GM12891 (cell line): Measurements from ENCODE around the gene PLGRKT.
"Not testable (repeated sequence)": the region's sequence is repeated elsewhere in the genome, so short reads cannot be mapped to it uniquely, and the experiment has no call there.

Source experiments
- PAX5 ChIP-seq: IDR thresholded peaks from 2 replicates; pipeline ENCODE4 v1.6.1; 2011; ENCODE audit warnings: low read length, moderate library complexity, mild to moderate bottlenecking; ENCODE audit not compliant: insufficient read depth, severe bottlenecking
- POLR2A ChIP-seq: IDR thresholded peaks from 2 replicates; pipeline ENCODE4 v1.6.1; 2011; ENCODE audit warnings: low read depth, low read length, control low read depth
- POLR2AphosphoS5 ChIP-seq: IDR thresholded peaks from 2 replicates; pipeline ENCODE4 v1.6.1; 2011; ENCODE audit warnings: low read depth, low read length, control low read depth
- POU2F2 ChIP-seq: IDR thresholded peaks from 2 replicates; pipeline ENCODE4 v1.6.1; 2011; ENCODE audit warnings: low read depth, mild to moderate bottlenecking, control low read depth, low read length, moderate library complexity
- SPI1 ChIP-seq: IDR thresholded peaks from 2 replicates; pipeline ENCODE4 v1.6.1; 2011; ENCODE audit warnings: low read depth, low read length, control low read depth
- TAF1 ChIP-seq: IDR thresholded peaks from 2 replicates; pipeline ENCODE4 v1.6.1; 2011; ENCODE audit warnings: low read depth, low read length, control low read depth

GRCh38 chr9:5464831-5465330, 27.2 kb upstream of the PLGRKT start:
- TF ChIP-seq POLR2AphosphoS5, TAF1, POU2F2, PAX5: not testable (repeated sequence)
- TF ChIP-seq POLR2A = 0 out of 2 replicates have a peak, but pooled peaks have one; percentile 4
- peak; percentile 66; the same call in 1 of the 2 replicates for TF ChIP-seq SPI1
